SU-DHL-6 (cell line): ENCODE results near the gene ACYP1.

Source experiments
- EZH2phosphoT487 ChIP-seq: fragments of 200-600 bp; sonication (generic), shearing (Covaris generic); conservative IDR thresholded peaks from 2 replicates; pipeline ENCODE4 v1.6.1; 2018; ENCODE audit warnings: mild to moderate bottlenecking, antibody characterized with exemption, low read length, moderate library complexity, mixed read lengths
- TF ChIP-seq, protein P1 (sequence below): fragments of 200-600 bp; sonication (generic); IDR thresholded peaks from one replicate; pipeline ENCODE4 v1.5.1; 2017; ENCODE audit warnings: antibody characterized with exemption, mild to moderate bottlenecking, low read length, moderate library complexity; ENCODE audit not compliant: insufficient read depth, poor library complexity, severe bottlenecking

DNA sequence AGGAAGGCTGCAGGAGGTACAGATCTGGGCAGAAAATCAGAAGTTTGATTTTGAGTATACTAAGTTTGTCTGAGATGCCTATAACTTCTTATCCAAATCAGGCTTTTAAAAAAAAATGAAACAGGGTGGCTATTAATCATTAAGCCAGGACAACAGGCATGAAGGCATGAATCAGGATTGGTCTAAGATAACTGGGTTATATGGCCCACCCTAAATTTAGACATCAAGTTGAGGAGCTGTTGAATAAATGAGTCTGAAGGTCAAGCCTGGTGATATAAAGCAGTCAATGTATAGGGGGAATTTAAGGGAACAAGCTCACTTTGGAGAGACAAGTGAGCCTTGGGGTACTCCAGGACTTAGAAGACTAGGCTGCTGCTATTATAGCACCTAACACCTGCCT is 34.4 kb upstream of the ACYP1 start:
- TF ChIP-seq, protein P1, sequence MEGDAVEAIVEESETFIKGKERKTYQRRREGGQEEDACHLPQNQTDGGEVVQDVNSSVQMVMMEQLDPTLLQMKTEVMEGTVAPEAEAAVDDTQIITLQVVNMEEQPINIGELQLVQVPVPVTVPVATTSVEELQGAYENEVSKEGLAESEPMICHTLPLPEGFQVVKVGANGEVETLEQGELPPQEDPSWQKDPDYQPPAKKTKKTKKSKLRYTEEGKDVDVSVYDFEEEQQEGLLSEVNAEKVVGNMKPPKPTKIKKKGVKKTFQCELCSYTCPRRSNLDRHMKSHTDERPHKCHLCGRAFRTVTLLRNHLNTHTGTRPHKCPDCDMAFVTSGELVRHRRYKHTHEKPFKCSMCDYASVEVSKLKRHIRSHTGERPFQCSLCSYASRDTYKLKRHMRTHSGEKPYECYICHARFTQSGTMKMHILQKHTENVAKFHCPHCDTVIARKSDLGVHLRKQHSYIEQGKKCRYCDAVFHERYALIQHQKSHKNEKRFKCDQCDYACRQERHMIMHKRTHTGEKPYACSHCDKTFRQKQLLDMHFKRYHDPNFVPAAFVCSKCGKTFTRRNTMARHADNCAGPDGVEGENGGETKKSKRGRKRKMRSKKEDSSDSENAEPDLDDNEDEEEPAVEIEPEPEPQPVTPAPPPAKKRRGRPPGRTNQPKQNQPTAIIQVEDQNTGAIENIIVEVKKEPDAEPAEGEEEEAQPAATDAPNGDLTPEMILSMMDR = no peak
- no peak for TF ChIP-seq EZH2phosphoT487
